Fibroblast of the aortic adventitia (primary cell): ENCODE measurements around the gene SLC23A2. TPM values are rescaled to one million over a fixed set of nuclear protein-coding genes. Genes with fewer than 3 reads are reported as not detected.
"Not testable (repeated sequence)": the region's sequence is repeated elsewhere in the genome, so short reads cannot be mapped to it uniquely, and the experiment has no call there.

ENCODE experiments used
- DNase-seq: peaks from one replicate; pipeline ENCODE4 v3.0.0-alpha.2; 2010; ENCODE audit warnings: low read depth
- H3K4me3 ChIP-seq: 2 replicates; pipeline ENCODE4 v1.5.1; 2011; ENCODE audit warnings: low read depth, mild to moderate bottlenecking, control low read depth, low read length, moderate library complexity
- total RNA-seq: library from RNA; depleted of rRNA; stranded (reverse); fragments of >200 nt; gene quantifications from 2 replicates; pipeline ENCODE4 v1.2.3, GENCODE V29; 2012; ENCODE audit warnings: low replicate concordance
- TF ChIP-seq, protein P1 (sequence below): IDR thresholded peaks from 2 replicates; pipeline ENCODE4 v1.5.1; 2011; ENCODE audit warnings: mild to moderate bottlenecking, low read length, control low read depth, inconsistent platforms; ENCODE audit not compliant: insufficient read depth

SLC23A2 gene
- total RNA-seq, 1 donor = 24.6 TPM

DNA sequence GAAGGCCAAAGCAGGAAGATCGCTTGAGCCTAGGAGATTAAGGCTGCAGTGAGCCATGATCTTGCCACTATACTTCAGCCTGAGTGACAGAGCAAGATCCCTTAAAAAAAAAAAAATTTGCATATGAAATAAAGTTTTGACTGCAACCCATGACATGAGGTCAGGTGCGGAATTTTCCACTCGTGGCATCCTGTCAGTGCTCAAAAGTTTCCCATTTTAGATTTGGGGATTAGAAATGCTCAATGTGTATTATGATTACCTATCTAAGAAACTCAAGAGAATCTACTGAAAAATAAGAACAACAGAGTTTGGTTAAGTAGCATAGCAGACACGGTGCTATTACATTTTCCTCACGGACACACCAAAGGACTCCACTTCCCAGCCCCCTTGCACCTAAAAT is 11.7 kb downstream of the SLC23A2 start:
- no peak overlapping the region for H3K4me3 ChIP-seq
- DNase-seq = no peak
- TF ChIP-seq, protein P1, sequence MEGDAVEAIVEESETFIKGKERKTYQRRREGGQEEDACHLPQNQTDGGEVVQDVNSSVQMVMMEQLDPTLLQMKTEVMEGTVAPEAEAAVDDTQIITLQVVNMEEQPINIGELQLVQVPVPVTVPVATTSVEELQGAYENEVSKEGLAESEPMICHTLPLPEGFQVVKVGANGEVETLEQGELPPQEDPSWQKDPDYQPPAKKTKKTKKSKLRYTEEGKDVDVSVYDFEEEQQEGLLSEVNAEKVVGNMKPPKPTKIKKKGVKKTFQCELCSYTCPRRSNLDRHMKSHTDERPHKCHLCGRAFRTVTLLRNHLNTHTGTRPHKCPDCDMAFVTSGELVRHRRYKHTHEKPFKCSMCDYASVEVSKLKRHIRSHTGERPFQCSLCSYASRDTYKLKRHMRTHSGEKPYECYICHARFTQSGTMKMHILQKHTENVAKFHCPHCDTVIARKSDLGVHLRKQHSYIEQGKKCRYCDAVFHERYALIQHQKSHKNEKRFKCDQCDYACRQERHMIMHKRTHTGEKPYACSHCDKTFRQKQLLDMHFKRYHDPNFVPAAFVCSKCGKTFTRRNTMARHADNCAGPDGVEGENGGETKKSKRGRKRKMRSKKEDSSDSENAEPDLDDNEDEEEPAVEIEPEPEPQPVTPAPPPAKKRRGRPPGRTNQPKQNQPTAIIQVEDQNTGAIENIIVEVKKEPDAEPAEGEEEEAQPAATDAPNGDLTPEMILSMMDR = no peak

DNA sequence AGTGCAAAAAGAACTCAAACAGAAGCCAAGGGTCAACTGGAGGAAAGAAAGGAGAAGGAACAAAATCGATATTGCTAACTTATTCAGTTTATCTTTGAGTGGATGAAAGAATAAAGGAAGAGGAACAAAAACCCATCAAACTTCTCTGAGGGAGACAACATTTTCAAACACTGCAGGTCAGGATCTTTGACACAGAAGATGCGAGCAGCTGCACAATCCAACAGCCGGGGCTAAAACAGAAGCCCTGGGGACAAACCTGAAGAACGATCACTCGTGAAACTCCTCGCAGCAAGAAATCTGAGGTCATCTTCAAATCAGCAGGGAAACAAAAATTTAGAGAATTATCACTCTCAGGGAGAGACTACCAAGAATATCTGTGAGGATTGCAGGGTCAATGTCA is 14.2 kb downstream of the SLC23A2 start:
- DNase-seq = no peak
- TF ChIP-seq, protein P1 = no peak
- H3K4me3 ChIP-seq = no peak overlapping the region

DNA sequence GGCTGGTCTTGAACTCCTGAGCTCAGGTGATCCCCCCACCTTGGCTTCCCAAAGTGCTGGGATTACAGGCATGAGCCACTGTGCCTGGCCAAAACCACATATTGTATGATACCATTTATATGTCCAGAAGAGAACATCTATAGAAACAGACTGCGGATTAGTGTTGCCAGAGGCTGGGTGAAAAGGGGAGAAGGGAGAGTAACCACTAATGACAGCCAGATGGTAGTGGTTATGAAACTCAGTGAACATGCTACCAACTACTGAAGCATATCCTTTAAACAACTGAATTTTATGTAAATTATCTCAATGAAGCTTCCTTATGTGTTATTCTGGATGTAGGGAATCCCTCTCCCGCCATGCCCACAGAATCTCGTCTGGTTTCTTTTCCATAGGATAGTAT is 15.7 kb downstream of the SLC23A2 start:
- no peak for DNase-seq
- H3K4me3 ChIP-seq = no peak overlapping the region
- TF ChIP-seq, protein P1 = no peak

DNA sequence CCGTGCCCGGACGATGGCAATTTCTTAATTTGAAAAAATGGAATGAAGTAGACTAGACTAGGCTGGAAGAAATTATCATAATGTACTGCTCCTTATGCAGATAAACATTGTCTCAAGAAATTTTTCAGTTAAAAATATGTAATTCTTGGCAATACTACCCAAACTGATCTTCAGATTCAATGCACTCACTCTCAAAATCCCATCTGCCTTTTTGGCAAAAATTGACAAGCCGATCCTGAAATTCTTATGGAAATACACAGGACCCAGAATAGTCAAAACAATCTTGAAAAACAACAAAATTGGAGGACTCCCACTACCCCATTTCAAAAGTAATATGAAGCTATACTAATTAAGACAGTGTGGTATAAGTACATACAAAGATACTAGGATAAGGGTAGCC is 19.0 kb downstream of the SLC23A2 start:
- H3K4me3 ChIP-seq = no peak overlapping the region
- no peak for DNase-seq
- TF ChIP-seq, protein P1 = no peak

DNA sequence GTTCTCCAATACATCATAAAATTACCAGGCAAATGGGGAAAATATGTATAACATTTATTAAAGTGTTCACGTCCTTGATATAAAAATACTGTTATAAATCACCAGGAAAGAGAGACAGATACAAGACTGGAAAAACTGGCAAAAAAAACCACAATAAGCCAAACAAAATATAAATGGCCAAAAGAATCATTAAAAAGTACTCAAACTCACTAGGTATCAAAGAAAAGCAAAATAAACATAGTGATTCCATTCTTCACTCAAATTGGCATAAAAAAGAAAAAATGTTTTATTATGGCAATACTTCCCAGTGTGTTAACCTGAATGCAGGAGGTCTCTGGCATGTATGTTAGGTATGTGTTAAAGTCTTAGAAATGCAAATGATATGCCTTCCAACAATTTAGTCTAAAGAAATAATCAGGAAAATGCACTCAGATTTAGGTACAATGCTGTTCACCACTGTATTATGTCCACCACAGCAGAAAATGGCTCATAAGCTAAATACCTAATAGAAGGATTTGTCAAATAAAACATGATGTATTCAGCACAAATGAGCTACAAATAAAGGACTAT is 21.4 kb downstream of the SLC23A2 start:
- no peak for DNase-seq
- TF ChIP-seq, protein P1 = no peak
- H3K4me3 ChIP-seq = no peak overlapping the region

DNA sequence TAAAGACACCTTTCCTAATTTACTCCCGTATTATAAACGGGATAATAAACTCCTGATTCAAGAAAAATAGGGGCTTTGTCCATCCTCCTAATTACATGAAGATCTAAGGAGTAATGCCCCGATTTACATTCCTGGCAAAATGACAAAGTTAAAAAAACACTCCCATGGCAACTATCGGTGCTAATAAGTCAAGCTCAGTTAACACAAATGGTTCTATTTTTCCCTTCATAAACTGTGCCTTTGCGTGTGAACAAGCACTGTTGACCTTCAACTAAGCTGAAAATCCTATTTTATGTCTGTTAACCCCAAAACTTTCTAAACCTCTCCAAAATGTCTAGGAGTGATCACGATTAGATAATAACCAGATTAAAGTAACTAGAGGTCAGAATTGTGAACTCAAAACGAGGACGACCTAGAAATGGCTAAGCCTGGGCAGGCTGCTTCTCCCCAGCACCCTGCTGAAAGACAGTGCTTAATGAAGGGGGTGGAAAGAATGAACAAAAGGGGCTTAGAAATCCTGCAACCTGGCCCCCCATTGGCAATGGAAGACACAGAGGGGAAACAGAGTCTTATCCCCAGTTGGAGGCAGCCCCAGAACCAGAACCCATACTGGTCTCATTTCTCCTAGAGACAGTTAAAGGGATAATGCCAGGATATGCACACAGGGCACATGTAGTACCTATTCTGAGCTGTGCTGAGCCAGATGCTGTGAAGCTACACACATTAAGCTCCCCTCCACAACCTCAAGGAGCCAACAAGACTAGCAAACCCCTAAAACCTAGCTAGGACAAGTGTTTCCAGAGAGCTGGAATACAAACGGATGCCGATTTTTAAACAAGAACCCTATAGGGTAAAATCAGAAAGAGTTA is 23.0 kb downstream of the SLC23A2 start:
- peak; percentile 54 for DNase-seq
- no peak overlapping the region for H3K4me3 ChIP-seq
- TF ChIP-seq, protein P1 = no peak

DNA sequence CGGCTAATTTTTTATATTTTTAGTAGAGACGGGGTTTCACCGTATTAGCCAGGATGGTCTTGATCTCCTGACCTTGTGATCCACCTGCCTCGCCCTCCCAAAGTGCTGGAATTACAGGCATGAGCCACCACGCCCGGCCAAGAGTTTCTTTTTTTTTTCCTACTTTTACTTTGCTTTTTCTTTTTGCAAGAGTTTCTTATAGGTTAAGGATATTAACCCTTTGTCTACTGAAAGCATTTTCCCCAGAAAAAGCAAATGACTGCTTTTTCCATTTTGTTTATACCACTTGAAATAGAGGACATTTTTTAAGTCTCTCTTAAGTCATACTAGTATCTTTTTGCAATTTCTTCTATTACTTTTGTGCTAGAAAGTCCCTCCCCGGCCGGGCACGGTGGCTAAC is 25.3 kb downstream of the SLC23A2 start:
- DNase-seq, H3K4me3 ChIP-seq: not testable (repeated sequence)
